HUES48 (cell line): ENCODE results near the gene SOD2.
"Not testable (repeated sequence)": the region's sequence is repeated elsewhere in the genome, so short reads cannot be mapped to it uniquely, and the experiment has no call there.

Experiments used
- H3K27ac ChIP-seq: one replicate; pipeline ENCODE4 v1.7.0; 2013; ENCODE audit warnings: low read depth, low read length, inconsistent platforms
- H3K27me3 ChIP-seq: 2 replicates; pipeline ENCODE4 v1.6.1; 2013; ENCODE audit warnings: mild to moderate bottlenecking, low read length; ENCODE audit not compliant: control insufficient read depth, insufficient read depth
- H3K36me3 ChIP-seq: 2 replicates; pipeline ENCODE4 v1.6.1; 2013; ENCODE audit warnings: low read length; ENCODE audit not compliant: control insufficient read depth, insufficient read depth
- H3K4me1 ChIP-seq: 2 replicates; pipeline ENCODE4 v1.6.1; 2013; ENCODE audit warnings: mild to moderate bottlenecking, low read length; ENCODE audit not compliant: control insufficient read depth, insufficient read depth
- H3K4me3 ChIP-seq: 2 replicates; pipeline ENCODE4 v1.5.1; 2013; ENCODE audit warnings: mild to moderate bottlenecking, low read depth, low read length
- H3K9ac ChIP-seq: 2 replicates; pipeline ENCODE4 v1.6.1; 2013; ENCODE audit warnings: mild to moderate bottlenecking, low read depth, low read length, moderate library complexity
- H3K9me3 ChIP-seq: 2 replicates; pipeline ENCODE4 v1.6.1; 2013; ENCODE audit warnings: low read length; ENCODE audit not compliant: control insufficient read depth, insufficient read depth

SOD2 gene

GRCh38 chr6:159716247-159717096, 23.4 kb upstream of the SOD2 start:
- no peaks in the 10 kb centered on the region for H3K27me3 ChIP-seq
- no peak overlapping the region for H3K27ac ChIP-seq
- H3K36me3 ChIP-seq: no peaks in the 10 kb centered on the region
- H3K9ac ChIP-seq: no peak overlapping the region
- H3K4me1 ChIP-seq: no peaks in the 10 kb centered on the region
- H3K4me3 ChIP-seq: no peak overlapping the region
- H3K9me3 ChIP-seq: no peaks in the 10 kb centered on the region

GRCh38 chr6:159715605-159716004, 22.6 kb upstream of the SOD2 start:
- no peaks in the 10 kb centered on the region for H3K36me3 ChIP-seq
- no peak overlapping the region for H3K4me3 ChIP-seq
- H3K9ac ChIP-seq: no peak overlapping the region
- H3K27ac ChIP-seq: no peak overlapping the region
- H3K27me3 ChIP-seq: no peaks in the 10 kb centered on the region
- no peaks in the 10 kb centered on the region for H3K9me3 ChIP-seq
- H3K4me1 ChIP-seq: no peaks in the 10 kb centered on the region

- Histone ChIP-seq H3K36me3 (no peaks in the 10 kb centered on the region), H3K27ac (no peak overlapping the region)
Measured at GRCh38 chr6:159715166-159715565, 22.1 kb upstream of the SOD2 start.

GRCh38 chr6:159714404-159714803, 21.4 kb upstream of the SOD2 start:
- Histone ChIP-seq H3K4me1 (no peaks in the 10 kb centered on the region), H3K27ac (no peak overlapping the region), H3K9ac (no peak overlapping the region), H3K27me3 (no peaks in the 10 kb centered on the region), H3K4me3 (no peak overlapping the region), H3K36me3 (no peaks in the 10 kb centered on the region), H3K9me3 (no peaks in the 10 kb centered on the region)

More at GRCh38 chr6:159715166-159715565, 22.1 kb upstream of the SOD2 start:
- Histone ChIP-seq H3K9ac (no peak overlapping the region), H3K4me3 (no peak overlapping the region), H3K27me3 (no peaks in the 10 kb centered on the region), H3K4me1 (no peaks in the 10 kb centered on the region), H3K9me3 (no peaks in the 10 kb centered on the region)

- Histone ChIP-seq H3K27me3 (no peaks in the 10 kb centered on the region), H3K36me3 (no peaks in the 10 kb centered on the region), H3K27ac (no peak overlapping the region), H3K9me3 (no peaks in the 10 kb centered on the region), H3K9ac (no peak overlapping the region), H3K4me3 (no peak overlapping the region), H3K4me1 (no peaks in the 10 kb centered on the region)
Measured at GRCh38 chr6:159713984-159714383, 20.9 kb upstream of the SOD2 start.

- H3K4me3 ChIP-seq, H3K27ac ChIP-seq, H3K27me3 ChIP-seq, H3K9me3 ChIP-seq, H3K9ac ChIP-seq, H3K36me3 ChIP-seq, H3K4me1 ChIP-seq: not testable (repeated sequence)
Measured at GRCh38 chr6:159712389-159712788, 19.3 kb upstream of the SOD2 start.

- not testable (repeated sequence) for H3K9ac ChIP-seq, H3K27ac ChIP-seq, H3K4me3 ChIP-seq, H3K36me3 ChIP-seq, H3K9me3 ChIP-seq, H3K4me1 ChIP-seq, H3K27me3 ChIP-seq
Measured at GRCh38 chr6:159710603-159711002, 17.6 kb upstream of the SOD2 start.

- Histone ChIP-seq H3K36me3 (no peaks in the 10 kb centered on the region), H3K9me3 (no peaks in the 10 kb centered on the region), H3K4me1 (no peaks in the 10 kb centered on the region), H3K9ac (no peak overlapping the region), H3K27ac (no peak overlapping the region), H3K4me3 (no peak overlapping the region), H3K27me3 (no peaks in the 10 kb centered on the region)
Measured at GRCh38 chr6:159701413-159701999, 8.5 kb upstream of the SOD2 start.

- H3K27me3 ChIP-seq: no peaks in the 10 kb centered on the region
- H3K36me3 ChIP-seq: no peaks in the 10 kb centered on the region
- no peaks in the 10 kb centered on the region for H3K9me3 ChIP-seq
- H3K4me1 ChIP-seq: no peaks in the 10 kb centered on the region
- H3K27ac ChIP-seq: no peak overlapping the region
- H3K4me3 ChIP-seq: no peak overlapping the region
- H3K9ac ChIP-seq: no peak overlapping the region
Measured at GRCh38 chr6:159700970-159701369, 7.9 kb upstream of the SOD2 start.

GRCh38 chr6:159695984-159696383, 2.9 kb upstream of the SOD2 start:
- no peak overlapping the region for H3K4me3 ChIP-seq
- no peak overlapping the region for H3K9ac ChIP-seq
- no peaks in the 10 kb centered on the region for H3K9me3 ChIP-seq
- no peaks in the 10 kb centered on the region for H3K27me3 ChIP-seq
- H3K36me3 ChIP-seq: no peaks in the 10 kb centered on the region
- H3K27ac ChIP-seq: no peak overlapping the region
- H3K4me1 ChIP-seq: peaks cover 18% of the 10 kb centered on the region

- peaks cover 5% of the 10 kb centered on the region for H3K36me3 ChIP-seq
- H3K27ac ChIP-seq: peak overlapping the region; percentile 90
- peaks cover 18% of the 10 kb centered on the region for H3K4me1 ChIP-seq
- H3K4me3 ChIP-seq: peak overlapping the region; percentile 69
- H3K27me3 ChIP-seq: no peaks in the 10 kb centered on the region
- H3K9me3 ChIP-seq: no peaks in the 10 kb centered on the region
- peak overlapping the region; percentile 92 for H3K9ac ChIP-seq
Measured at GRCh38 chr6:159693894-159694545, 979 bp upstream of the SOD2 start.
